HCT116 (cell line): ENCODE results near the gene PTPRA.

Experiments used
- ATF3 ChIP-seq: IDR thresholded peaks from 2 replicates; pipeline ENCODE4 v1.6.1; 2012
- CTCF ChIP-seq, 3 experiments: fragments of 200-600 bp in 1 of 3; sonication (generic) in 1 of 3; IDR thresholded peaks in 2 of 3; conservative IDR thresholded peaks in 1 of 3; 2 replicates each; pipeline ENCODE4 v1.5.1; 2012 to 2017; ENCODE audit warnings: low read depth in 2 of 3, low read length in 2 of 3, antibody characterized with exemption in 1 of 3, borderline replicate concordance in 1 of 3, control low read depth in 1 of 3, mild to moderate bottlenecking in 1 of 3, mixed read lengths in 1 of 3, mixed run types in 1 of 3, moderate library complexity in 1 of 3; ENCODE audit not compliant: insufficient read depth in 1 of 3
- EZH2 ChIP-seq: fragments of 200-600 bp; sonication (generic); IDR thresholded peaks from 2 replicates; pipeline ENCODE4 v1.6.1; 2017; ENCODE audit warnings: antibody characterized with exemption, mixed run types
- EZH2phosphoT487 ChIP-seq: fragments of 200-600 bp; IDR thresholded peaks from 2 replicates; pipeline ENCODE4 v1.6.1; 2018; ENCODE audit warnings: antibody characterized with exemption, borderline replicate concordance
- JUND ChIP-seq: IDR thresholded peaks from 2 replicates; pipeline ENCODE4 v1.6.1; 2012
- MAX ChIP-seq: IDR thresholded peaks from 2 replicates; pipeline ENCODE4 v1.6.1; 2012
- POLR2A ChIP-seq: IDR thresholded peaks from 2 replicates; pipeline ENCODE4 v1.7.0; 2011; ENCODE audit warnings: borderline replicate concordance; ENCODE audit not compliant: insufficient read depth, insufficient read length; ENCODE audit errors: extremely low read depth
- RAD21 ChIP-seq: IDR thresholded peaks from 2 replicates; pipeline ENCODE4 v1.6.1; 2012; ENCODE audit warnings: low read depth, mild to moderate bottlenecking
- SP1 ChIP-seq: IDR thresholded peaks from 2 replicates; pipeline ENCODE4 v1.6.1; 2012; ENCODE audit warnings: low read depth

DNA sequence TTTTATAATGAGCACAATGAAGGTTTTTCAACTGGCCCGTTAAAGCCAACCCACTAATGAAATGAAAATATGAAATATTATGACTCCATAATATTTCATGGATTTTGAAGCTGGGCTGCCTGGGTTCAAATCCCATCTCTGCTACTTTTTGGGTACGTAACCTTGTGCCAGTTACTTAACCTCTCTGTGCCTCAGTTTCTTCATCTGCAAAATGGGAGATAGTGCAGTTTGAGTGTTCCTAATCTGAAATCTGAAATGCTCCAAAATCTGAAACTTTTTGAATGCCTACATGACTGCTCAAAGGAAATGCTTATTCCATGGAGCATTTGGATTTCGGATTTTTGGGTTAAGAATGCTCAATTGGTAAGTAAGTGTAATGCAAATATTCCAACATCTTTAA lies 29.5 kb downstream of the PTPRA start:
- no peak for TF ChIP-seq ATF3
- no peak for TF ChIP-seq CTCF (IDR thresholded peaks at IDR 0.05 in 2 of 3, conservative IDR thresholded peaks at IDR 0.05 in 1 of 3; ENCODE audit: borderline replicate concordance in 1 of 3, insufficient read depth in 1 of 3, low read depth in 2 of 3, low read length in 2 of 3)
- TF ChIP-seq JUND, result no peak
- no peak for TF ChIP-seq MAX
- TF ChIP-seq SP1, result no peak
- no peak for TF ChIP-seq EZH2
- TF ChIP-seq EZH2phosphoT487, result no peak
- TF ChIP-seq POLR2A, result no peak
- no peak for TF ChIP-seq RAD21
